ENCODE data around the gene CFHR1.

CFHR1 gene

DNA sequence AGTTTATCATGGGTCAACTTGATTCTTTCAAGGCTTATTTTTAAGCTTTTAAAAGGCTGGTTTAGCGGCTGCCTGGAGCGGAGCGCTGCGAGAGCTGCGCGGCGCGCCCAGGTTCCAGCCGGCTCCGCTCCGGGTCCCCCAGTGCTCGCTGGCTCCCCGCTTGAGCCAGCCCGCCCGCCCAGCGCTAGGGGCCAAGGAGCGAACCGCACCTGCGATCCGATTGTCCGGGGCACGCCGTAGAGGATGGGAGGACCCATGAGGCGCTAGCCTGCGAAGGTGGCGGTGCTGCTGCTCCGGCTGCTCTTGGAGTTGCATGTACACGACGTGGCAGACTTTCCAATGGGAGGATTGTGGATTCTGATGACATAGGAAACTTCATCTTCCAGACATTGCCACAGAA is 58.4 kb downstream of the CFHR1 start:
- peak; percentile 4 for DNase-seq

Data from fibroblast of skin of abdomen (primary cell).